Small intestine (tissue), 7 donors: ENCODE results near the gene APLN. TPM values are rescaled to one million over a fixed set of nuclear protein-coding genes. Genes with fewer than 3 reads are reported as not detected.

Source experiments
- DNase-seq, 2 donors: peaks; one replicate each; pipeline versions ENCODE4 v3.0.0 to v3.0.0-alpha.2; 2013
- FAIRE-seq: peaks from 2 replicates; lab custom pipeline; 2012; peaks lifted over from hg19 to GRCh38; lab: Jason Lieb, UNC
- H3K27ac ChIP-seq, 3 donors: one replicate each; pipeline ENCODE4 v1.5.1; 2013; ENCODE audit warnings: low read length in 2 of 3, mild to moderate bottlenecking in 2 of 3, control low read depth in 1 of 3, inconsistent platforms in 1 of 3, low read depth in 1 of 3, moderate library complexity in 1 of 3
- H3K27me3 ChIP-seq, 3 donors: one replicate each; pipeline ENCODE4 v1.6.1; 2013; ENCODE audit warnings: low read length in 3 of 3, inconsistent platforms in 1 of 3; ENCODE audit not compliant: control insufficient read depth in 3 of 3, insufficient read depth in 3 of 3
- H3K36me3 ChIP-seq, 3 donors: one replicate each; pipeline ENCODE4 v1.6.1; 2013; ENCODE audit warnings: low read length in 3 of 3, inconsistent platforms in 1 of 3, low read depth in 1 of 3, mild to moderate bottlenecking in 1 of 3, moderate library complexity in 1 of 3; ENCODE audit not compliant: control insufficient read depth in 3 of 3, insufficient read depth in 2 of 3
- H3K4me1 ChIP-seq, 3 donors: one replicate each; pipeline ENCODE4 v1.6.1; 2013; ENCODE audit warnings: low read length in 2 of 3, inconsistent platforms in 1 of 3, low read depth in 1 of 3, mild to moderate bottlenecking in 1 of 3, moderate library complexity in 1 of 3; ENCODE audit not compliant: control insufficient read depth in 3 of 3, insufficient read depth in 2 of 3
- H3K4me3 ChIP-seq, 3 donors: one replicate each; pipeline ENCODE4 v1.5.1; 2013; ENCODE audit warnings: low read length in 3 of 3, control low read depth in 1 of 3, inconsistent platforms in 1 of 3, low read depth in 1 of 3, mild to moderate bottlenecking in 1 of 3, moderate library complexity in 1 of 3
- H3K9me3 ChIP-seq, 2 donors: one replicate each; pipeline ENCODE4 v1.6.1; 2013; ENCODE audit warnings: low read depth in 1 of 2, low read length in 1 of 2; ENCODE audit not compliant: control insufficient read depth in 2 of 2, insufficient read depth in 1 of 2
- WGBS, 3 donors: extraction: QIAGEN DNeasy Blood & Tissue Kit; methylation state at CpG; one replicate each; pipeline ENCODE4 v1.1.7; 2013; 5-methylcytosine and 5-hydroxymethylcytosine counted together
- polyA plus RNA-seq, 4 donors: library from polyadenylated mRNA; stranded (reverse) in 3 of 4; unstranded in 1 of 4; fragments of 200-250 nt in 3 of 4; fragments of 120-200 nt in 1 of 4; gene quantifications; one replicate each; pipeline versions ENCODE4 v1.2.1 to v1.2.3, GENCODE V29; 2013
- donor health status: healthy with polysubstance abuse.
- donor health status: control.
- donor health status: control.
- donor health status: Bipolar disorder and iron deficiency.
- donor health status: healthy.

APLN gene
- polyA plus RNA-seq, 4 donors: 0.27 to 1.5 (median 1.2) TPM; not detected in 1

- Histone ChIP-seq H3K4me3 (no peak overlapping the region), H3K27ac (no peak overlapping the region), H3K9me3 (no peaks in the 10 kb centered on the region), H3K36me3 (no peaks in the 10 kb centered on the region), H3K4me1 (no peaks in the 10 kb centered on the region), H3K27me3 (no peaks in the 10 kb centered on the region)
- FAIRE-seq: no peak
- no peak for DNase-seq
- 76 to 89% (median 81%) methylated on average over 8 of the region's 8 CpGs for WGBS, 3 donors
These were observed 41.2 kb upstream of the APLN start for GRCh38 chrX:129695937-129696336.

DNA sequence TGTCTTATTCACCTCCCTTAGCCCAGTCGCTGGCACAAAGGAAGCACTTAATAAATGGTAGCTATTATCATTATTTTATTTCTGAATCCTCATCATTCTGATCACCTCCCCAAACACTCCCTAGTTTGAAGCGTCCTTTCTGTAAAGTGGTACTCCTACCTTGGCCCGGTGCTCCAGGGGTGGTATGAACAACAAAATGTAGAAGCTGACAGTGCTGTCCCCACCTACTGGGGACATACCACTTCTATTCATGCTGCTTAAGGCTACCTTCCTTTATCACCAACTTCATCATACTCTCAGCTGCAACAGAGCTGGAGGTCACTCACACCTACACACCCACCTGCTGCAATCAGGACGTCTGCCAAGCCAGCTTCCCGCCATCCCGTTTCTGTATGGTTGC lies 40.8 kb upstream of the APLN start:
- DNase-seq (no peak), FAIRE-seq (no peak)
- Histone ChIP-seq H3K27ac (no peak overlapping the region), H3K9me3 (no peaks in the 10 kb centered on the region), H3K36me3 (no peaks in the 10 kb centered on the region), H3K4me3 (no peak overlapping the region), H3K4me1 (no peaks in the 10 kb centered on the region), H3K27me3 (no peaks in the 10 kb centered on the region)
- WGBS, 3 donors: 50 to 72% (median 60%) methylated on average over 6 of the region's 6 CpGs

DNA sequence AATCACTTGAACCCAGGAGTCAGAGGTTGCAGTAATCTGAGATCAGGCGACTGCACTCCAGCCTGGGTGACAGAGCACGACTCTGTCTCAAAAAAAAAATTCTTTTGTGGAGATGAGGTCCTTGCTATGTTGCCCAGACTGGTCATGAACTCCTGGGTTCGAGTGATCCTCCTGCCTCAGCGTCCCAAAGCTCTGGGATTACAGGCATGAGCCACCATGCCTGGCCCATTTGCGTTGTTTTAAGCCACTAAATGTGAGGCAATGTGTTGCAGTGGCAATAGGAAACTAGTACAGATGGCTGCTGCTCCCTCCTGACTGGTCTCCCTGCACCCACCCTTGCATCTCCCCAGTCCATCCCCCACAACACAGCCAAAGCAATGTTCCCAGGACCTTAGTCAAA lies 40.0 kb upstream of the APLN start:
- Histone ChIP-seq H3K9me3 (no peaks in the 10 kb centered on the region), H3K27me3 (no peaks in the 10 kb centered on the region), H3K27ac (no peak overlapping the region), H3K36me3 (no peaks in the 10 kb centered on the region), H3K4me1 (no peaks in the 10 kb centered on the region), H3K4me3 (no peak overlapping the region)
- FAIRE-seq (no peak), DNase-seq (no peak)
- 82 to 91% (median 84%) methylated on average over 5 of the region's 5 CpGs for WGBS, 3 donors

DNA sequence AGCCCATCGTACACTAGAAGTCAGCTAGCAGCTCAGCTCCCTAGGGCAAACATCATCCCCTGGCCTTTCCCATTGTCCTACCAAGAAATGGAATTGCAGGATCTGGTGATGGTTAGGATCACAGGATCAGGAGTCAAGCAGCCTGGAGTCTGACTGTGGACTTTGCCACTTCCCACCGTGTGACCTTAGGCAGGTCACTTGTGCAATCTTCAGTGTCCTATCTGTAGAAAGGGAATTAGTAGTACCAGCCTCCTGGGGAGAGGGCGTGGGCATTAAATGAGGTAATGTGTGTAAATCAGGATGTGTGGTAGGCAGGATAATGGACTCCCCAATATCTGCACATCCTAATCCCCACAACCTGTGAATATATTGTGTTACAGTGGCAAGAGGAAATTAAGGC lies 38.6 kb upstream of the APLN start:
- no peaks in the 10 kb centered on the region for H3K9me3 ChIP-seq
- no peaks in the 10 kb centered on the region for H3K27me3 ChIP-seq
- DNase-seq (peak; percentile 29 to 59), FAIRE-seq (no peak)
- H3K27ac ChIP-seq: no peak overlapping the region
- H3K4me3 ChIP-seq: no peak overlapping the region
- no peaks in the 10 kb centered on the region for H3K36me3 ChIP-seq
- no peaks in the 10 kb centered on the region for H3K4me1 ChIP-seq
- WGBS, 3 donors: 66 to 86% (median 69%) methylated on average over 3 of the region's 3 CpGs

DNA sequence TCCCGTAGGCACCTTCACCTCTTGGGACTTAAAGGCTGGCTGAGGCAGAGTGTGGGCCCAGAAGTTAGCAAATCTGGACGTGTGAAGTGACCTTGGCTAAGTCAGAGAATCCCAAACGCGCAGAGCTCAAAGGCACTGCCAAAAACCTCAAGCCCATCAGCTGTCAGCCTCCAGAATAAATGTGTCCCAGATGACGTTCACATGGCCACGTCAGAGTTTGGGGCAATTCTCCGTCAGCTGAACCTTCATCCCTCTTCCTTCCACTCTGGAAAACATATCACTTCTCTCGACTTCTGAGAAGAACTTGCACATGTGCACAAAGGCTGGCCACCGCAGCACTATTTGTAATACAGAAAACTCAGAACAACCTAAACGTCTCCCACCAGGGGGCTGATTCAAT lies 35.7 kb upstream of the APLN start:
- no peak overlapping the region for H3K4me3 ChIP-seq
- no peaks in the 10 kb centered on the region for H3K4me1 ChIP-seq
- no peak overlapping the region for H3K27ac ChIP-seq
- DNase-seq (no peak), FAIRE-seq (no peak)
- no peaks in the 10 kb centered on the region for H3K9me3 ChIP-seq
- no peaks in the 10 kb centered on the region for H3K36me3 ChIP-seq
- H3K27me3 ChIP-seq: no peaks in the 10 kb centered on the region
- WGBS, 3 donors: 72 to 76% (median 74%) methylated on average over 10 of the region's 10 CpGs

DNA sequence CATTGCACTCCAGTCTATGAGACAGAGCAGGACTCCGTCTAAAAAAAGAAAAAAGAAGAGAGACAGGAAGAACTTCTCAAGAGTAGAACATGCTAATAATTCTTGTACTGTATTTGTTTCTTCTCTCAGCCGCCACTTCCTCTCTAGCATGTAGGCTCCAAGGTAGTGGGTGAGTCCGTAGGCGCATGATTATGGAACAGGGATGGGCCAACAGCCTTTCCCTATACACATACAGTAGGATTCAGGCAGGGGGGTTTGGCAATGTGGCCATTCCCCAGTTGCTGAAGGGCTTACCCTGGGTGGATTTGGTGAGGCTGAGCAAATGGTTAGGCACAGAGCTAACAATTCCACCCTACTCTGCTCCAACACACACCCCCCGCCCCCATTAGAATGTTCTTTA lies 35.0 kb upstream of the APLN start:
- H3K4me1 ChIP-seq: no peaks in the 10 kb centered on the region
- no peaks in the 10 kb centered on the region for H3K27me3 ChIP-seq
- WGBS, 3 donors: 71 to 94% (median 84%) methylated on average over 5 of the region's 5 CpGs
- H3K36me3 ChIP-seq: no peaks in the 10 kb centered on the region
- DNase-seq: no peak
- FAIRE-seq: no peak
- H3K9me3 ChIP-seq: no peaks in the 10 kb centered on the region
- H3K27ac ChIP-seq: no peak overlapping the region
- no peak overlapping the region for H3K4me3 ChIP-seq

- Histone ChIP-seq H3K9me3 (no peaks in the 10 kb centered on the region), H3K4me3 (no peak overlapping the region), H3K27me3 (no peaks in the 10 kb centered on the region), H3K36me3 (no peaks in the 10 kb centered on the region), H3K4me1 (no peaks in the 10 kb centered on the region), H3K27ac (no peak overlapping the region)
- WGBS, 3 donors: 62 to 75% (median 71%) methylated on average over 3 of the region's 3 CpGs
- FAIRE-seq: no peak
- DNase-seq: no peak
These were observed 33.3 kb upstream of the APLN start for GRCh38 chrX:129688097-129688496.

DNA sequence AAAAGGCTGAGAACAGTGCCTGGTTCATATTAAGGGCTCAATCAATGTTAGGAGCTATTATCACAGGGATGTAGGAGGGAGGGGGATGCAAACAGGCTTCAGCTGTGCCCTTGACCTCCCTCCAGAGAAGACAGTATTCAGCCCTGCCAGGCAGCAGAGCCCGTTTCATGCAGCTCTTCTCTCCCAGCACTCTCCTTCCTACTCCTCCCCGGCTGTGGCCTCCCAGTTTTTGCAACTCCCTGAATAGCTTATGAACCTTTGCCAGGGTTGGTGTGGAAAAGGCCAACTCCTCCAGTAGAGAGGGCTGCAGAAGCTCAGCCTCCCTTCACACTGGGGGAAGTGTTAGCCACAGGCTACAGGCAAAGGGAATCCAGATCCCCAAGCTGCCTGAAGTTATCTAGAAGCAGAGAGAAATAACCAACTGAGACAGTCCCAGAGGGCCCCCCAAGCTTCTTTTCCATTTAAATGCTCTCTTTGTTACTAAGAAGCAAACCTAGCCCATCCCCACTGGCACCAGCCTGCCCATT lies 31.7 kb upstream of the APLN start:
- 36 to 66% (median 55%) methylated on average over 2 of the region's 2 CpGs for WGBS, 3 donors
- no peak for FAIRE-seq

GRCh38 chrX:129682979-129683378 lies 28.2 kb upstream of the APLN start:
- 75 to 97% (median 87%) methylated on average over 1 of the region's 1 CpG for WGBS, 3 donors
- DNase-seq (no peak), FAIRE-seq (no peak)
- Histone ChIP-seq H3K4me3 (no peak overlapping the region), H3K4me1 (peaks cover 0 to 9% (median 2%) of the 10 kb centered on the region in 3 donors), H3K9me3 (no peaks in the 10 kb centered on the region), H3K27ac (no peak overlapping the region), H3K36me3 (no peaks in the 10 kb centered on the region), H3K27me3 (no peaks in the 10 kb centered on the region)

More for the DNA sequence above, 31.7 kb upstream of the APLN start:
- Histone ChIP-seq H3K4me1 (no peaks in the 10 kb centered on the region), H3K27me3 (no peaks in the 10 kb centered on the region), H3K27ac (no peak overlapping the region), H3K4me3 (no peak overlapping the region), H3K36me3 (no peaks in the 10 kb centered on the region), H3K9me3 (no peaks in the 10 kb centered on the region)
- no peak for DNase-seq
